SH-SY5Y (cell line): ENCODE data around the gene ARHGAP9.

ENCODE experiments used
- GATA2 ChIP-seq: IDR thresholded peaks from 2 replicates; pipeline ENCODE4 v1.6.1; 2011; ENCODE audit warnings: mild to moderate bottlenecking, low read depth, low read length
- GATA3 ChIP-seq: IDR thresholded peaks from 2 replicates; pipeline ENCODE4 v1.6.1; 2011; ENCODE audit warnings: low read depth, mild to moderate bottlenecking, low read length, moderate library complexity

DNA sequence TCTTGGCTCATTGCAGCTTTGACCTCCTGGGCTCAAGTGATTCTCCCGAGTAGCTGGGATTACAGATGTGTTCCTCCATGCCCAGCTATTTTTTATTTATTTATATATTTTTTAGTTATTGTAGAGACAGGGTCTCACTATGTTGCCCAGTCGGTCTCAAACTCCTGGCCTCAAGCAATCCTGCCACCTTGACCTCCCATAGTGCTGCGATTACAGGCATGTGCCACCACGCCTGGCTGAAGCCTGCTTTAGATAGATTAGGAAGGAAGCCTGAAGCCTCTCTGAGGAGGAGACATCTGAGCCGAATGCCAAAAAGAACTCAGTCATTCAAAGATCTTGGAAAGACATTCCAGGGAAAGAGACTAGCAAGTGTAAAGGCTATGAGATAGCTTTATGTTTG is 34.9 kb downstream of the ARHGAP9 start:
- TF ChIP-seq GATA3: no peak
- no peak for TF ChIP-seq GATA2
